NCI-H1436 treated with DMSO at 0.1 percent for 48 hours (cell line): Measurements from ENCODE around the gene ALG11.
"Not testable (repeated sequence)": the region's sequence is repeated elsewhere in the genome, so short reads cannot be mapped to it uniquely, and the experiment has no call there.

Experiments used
- DNase-seq: peaks from one replicate; lab custom pipeline; 2025; lab: John Stamatoyannopoulos, UW

The ALG11 gene, protein sequence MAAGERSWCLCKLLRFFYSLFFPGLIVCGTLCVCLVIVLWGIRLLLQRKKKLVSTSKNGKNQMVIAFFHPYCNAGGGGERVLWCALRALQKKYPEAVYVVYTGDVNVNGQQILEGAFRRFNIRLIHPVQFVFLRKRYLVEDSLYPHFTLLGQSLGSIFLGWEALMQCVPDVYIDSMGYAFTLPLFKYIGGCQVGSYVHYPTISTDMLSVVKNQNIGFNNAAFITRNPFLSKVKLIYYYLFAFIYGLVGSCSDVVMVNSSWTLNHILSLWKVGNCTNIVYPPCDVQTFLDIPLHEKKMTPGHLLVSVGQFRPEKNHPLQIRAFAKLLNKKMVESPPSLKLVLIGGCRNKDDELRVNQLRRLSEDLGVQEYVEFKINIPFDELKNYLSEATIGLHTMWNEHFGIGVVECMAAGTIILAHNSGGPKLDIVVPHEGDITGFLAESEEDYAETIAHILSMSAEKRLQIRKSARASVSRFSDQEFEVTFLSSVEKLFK

DNA sequence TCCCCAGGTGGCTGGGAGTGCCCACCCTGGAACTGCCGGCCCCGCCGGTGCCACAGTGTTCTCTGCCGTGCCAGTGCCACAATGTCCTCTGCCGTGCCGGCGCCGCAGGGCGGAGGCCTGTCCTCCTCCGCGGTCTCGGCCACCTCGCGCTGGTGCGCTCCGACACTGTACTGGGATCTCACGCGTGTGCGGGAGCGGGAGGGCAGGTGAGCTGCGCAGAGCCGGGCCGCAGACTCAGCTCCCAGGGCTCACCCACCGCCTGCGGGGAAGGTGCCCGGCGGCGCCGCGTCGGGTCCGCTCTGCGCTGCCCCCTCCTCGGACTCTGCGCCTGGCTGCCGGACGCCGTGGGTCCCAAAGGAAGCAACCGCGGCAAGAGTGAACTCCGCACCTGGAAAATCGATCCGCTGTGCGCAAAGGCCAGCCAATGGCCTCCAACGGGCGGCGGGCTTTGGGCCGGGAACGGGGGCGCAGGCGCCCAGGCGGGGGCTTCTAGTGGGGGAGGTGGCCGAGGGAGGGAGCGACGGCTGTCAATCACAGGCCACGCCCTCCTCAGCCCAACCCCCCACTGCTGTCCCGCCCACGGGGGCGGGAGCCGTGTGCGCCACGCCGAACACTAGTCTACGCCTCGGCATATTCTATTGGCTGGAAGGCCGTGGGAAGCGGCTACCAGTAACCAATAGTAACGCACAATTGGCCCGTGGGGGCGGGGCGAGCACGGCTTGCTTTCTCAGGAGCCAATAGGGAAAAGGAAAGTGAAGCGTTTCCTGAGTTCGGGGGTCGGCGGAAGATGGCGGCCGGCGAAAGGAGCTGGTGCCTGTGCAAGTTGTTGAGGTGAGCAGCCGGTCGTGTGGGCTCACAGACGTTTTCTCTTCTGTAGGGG is at the start of gene ALG11:
Gene ALG11 (plus strand): TSS at position 767 of the 880 bp plus-strand sequence. CDS start 21 bp downstream, at position 788.
- peak; percentile 75 for DNase-seq

DNA sequence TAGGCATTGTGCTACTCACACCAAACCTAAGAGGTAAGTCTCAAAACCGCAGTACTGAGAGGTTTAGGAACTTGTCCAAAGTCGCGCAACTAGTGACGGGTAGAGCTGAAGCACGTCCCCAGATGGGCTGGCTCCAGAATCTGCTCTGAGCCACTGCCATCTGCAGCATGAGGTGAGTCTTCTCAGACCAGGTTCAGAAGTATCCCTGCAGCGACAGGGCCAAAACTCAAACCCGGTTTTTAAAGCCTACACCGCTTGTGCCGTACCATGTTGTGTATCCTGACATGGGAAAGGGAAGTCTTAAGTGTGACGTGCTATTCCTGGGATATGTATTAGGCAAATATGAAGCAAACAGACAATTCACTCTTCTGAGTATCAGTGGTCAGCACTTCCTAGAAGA is 46.0 kb upstream of the ALG11 start:
- no peak for DNase-seq

DNA sequence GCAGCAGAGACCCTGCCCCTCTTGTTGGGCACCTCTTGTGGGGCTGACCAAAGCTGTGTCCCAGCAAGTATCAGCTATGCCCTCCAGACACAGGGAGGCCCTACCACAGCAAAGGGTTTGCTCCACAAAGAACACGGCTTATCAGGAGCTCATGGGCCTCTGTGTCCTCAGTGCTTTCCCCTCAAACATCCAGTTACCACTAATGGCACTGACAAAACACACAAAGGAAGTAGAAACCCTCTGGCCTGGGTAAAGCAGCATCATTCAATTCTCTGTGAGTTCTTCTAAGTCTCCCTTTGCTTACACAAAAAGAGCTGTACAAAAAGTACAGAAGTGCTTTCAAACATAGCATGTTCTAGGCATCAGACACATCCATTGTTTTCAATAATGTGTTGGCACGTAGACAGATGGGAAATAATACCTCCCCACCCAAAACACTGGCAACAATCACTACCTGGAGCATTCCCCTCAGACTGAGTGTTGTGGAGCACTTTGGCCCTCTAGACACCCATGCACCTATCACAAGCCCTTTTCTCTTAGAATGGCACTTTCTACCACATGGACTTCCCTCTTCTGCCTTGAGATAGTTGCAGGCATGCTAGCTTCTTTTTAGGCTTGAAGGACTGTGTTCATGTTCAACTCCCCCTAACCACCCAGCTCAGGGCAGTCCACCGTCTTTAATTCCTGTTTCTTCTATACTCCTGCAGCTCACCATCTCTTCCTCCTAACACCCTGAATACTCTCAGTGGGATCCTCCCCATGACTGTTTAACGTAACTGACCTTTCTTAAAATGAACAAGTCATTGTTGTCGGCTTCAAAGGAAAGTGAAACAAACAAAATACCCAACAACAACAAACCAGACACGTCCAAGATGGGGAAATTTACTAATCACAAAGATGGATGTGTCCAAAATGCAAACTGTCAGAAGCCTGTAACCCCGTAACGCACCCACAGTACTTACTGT is 44.4 kb upstream of the ALG11 start:
- DNase-seq = no peak

DNA sequence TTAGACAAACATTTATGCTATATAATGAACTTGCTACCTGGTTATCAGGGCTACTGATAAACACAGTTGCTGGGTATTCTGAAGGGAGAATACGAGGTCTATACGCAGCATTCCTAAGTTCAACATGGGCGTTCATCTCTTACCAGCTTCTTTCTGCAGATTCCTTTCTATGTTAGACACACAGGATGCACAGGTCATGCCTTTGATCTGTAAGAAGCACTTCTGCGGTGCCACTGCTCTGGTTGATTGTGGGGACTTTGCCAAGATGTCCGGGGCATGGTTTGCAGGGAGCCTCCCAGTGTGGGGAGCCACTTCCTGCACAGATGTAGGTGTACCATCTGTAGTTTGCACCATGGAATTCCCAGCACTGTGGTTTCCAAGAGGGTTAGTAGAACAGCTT is 41.8 kb upstream of the ALG11 start:
- no peak for DNase-seq

DNA sequence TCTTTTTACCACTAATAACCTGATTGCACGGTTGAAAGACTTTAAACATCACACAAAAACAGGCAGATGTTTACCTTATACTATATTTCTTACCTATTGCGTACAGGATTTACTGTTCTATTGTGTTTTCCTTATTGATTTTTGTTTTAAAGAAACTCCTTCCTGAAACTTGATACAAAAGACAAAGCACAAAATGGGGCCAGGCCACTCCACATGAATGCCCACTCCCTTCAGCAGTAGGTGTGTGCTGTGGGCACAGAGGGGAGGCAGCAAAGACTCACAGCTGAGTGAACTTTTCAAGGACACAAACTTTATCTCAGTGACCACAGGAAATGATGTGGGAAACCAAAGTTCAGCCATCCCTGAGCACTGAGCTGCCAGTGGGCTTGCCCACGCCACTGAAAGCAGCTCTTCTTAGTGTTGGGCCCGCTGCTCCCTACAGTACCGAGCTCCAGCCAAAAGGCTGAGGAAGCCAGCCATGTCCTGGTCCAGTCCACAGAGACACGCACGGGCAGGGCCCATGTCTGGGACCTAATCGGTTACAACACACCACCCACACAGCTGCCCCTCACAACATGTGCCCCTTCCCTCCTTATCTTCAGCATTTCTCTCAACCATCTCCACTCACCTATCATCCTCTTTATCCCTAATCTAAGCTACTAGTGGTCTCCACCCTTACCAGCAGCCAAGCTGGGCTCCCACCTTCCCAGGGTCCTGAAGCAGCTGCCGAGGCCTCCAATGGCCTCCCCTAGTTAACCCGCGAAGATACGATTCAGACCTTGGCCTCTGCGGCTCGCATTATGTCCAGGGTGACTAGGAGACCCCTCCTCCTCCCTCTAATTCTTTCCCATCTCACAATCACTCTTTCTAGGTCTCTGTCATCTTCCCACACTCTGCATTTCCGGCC is 40.4 kb upstream of the ALG11 start:
- DNase-seq = no peak

DNA sequence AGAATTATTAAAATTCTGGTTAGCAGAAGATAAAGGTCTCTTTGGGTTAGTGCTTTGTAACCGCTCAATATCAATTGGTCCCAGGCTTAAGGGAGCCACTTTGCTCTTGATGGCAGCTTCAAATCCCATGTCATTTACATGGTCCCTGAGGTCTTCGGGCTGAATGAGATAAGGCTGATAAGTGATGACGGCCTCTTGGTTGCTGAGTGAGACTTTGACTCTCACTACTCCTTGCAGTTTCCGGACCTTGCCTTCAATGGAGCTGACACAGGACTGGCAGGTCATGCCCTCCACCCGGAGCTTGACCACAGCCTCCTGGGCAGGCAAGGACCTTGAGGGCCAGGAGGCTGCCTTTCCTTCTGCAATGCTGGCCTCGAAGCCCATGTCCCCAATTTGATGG is 37.7 kb upstream of the ALG11 start:
- no peak for DNase-seq

DNA sequence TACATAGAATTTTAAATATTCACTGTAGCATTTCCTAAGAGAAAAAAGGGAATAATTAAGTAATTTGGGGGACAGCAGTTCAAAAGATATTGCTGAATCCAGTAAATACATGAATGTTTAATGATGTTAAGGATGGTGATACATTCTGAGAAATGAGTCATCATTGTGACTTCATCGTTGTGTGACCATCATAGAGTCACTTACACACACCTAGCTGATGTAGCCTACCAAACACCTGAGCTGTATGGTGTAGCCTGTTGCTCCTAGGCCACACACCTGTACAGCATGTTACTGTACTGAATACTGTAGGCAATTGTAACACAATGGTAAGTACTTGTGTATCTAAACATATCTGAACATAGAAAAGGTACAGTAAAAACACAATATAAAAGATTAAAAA is 35.8 kb upstream of the ALG11 start:
- DNase-seq = no peak

DNA sequence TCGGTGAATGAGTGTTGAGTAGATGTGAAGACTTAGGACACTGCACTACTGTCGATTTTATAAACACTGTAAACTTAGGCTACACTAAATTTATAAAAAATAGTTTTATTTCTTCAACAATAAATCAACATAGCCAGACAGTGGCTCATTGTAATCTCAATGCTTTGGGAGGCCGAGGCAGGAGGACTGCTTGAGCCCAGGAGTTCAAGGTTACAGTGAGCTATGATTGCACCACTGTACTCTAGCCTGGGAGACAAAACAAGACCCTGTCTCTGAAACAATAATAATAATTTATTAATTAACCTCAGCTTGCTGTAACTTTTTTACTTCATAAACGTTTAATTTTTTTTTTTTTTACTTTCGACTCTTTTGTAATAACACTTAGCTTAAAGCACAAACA is 35.3 kb upstream of the ALG11 start:
- DNase-seq = no peak

DNA sequence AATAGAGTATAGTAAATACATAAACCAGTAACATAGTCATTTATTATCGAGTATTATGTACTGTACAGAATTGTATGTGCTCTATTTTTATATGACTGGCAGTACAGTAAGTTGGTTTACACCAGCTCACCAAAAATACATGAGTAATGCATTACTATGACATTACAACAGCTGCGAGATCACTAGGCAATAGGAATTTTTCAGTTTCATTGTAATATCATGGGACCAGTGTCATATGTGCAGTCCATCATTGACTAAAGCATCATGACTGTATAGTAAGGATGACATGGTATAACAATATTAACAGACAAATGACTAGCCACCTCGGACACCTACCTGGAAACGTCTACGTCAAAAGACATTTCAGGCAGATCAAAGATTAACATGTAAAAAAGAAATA is 34.6 kb upstream of the ALG11 start:
- DNase-seq = no peak

DNA sequence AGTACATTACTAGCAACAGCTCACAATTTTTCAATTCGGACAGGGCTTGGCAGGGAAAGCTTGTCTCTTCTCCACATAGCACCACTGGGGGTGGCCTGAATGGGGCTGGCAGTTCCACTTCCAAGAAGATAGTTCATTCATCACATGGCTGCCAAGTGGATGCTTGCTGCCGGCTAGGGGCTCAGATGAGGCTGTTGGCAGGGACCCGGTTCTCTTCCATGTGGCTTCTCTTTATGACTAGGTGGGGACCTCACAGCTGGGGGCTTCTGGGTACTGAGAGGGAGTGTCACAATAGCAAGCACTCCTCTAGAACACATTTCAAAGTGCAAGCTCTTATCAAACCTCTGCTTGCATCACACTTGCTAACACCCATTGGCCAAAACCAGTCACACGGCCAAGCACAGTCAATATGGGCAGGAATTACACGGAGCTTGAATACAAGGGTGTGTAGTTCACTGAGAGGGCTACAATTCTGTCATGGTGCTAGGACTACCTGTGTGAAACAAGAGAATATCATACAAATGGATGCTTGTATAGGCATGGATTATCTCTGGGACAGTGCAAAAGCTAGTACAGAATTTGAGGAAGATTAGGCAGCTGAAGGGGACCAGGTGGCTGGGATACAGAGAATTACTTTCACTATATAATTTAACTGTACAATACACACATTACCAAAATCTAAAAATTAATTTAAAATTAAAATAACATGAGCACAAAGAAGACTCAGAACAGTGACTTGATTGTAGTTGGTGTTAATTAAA is 33.2 kb upstream of the ALG11 start:
- DNase-seq = no peak

DNA sequence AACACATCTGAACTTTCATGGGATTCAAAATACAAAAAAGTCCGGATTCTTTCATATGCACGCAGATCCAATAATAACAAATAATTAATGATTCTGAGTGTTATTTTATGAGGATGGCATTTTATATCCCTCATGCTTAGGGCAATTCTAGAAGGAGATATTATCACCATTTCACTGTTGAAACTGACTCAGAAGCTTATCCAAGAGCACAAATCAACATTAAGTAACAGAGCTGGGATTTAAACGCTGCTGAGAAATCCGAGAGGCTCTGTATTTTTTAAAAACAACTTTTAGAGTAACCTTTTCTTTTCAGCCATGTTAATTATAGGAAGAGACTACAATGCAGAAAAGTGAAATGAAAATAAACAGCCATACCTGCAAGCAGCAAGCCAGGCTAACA is 31.3 kb upstream of the ALG11 start:
- no peak for DNase-seq

DNA sequence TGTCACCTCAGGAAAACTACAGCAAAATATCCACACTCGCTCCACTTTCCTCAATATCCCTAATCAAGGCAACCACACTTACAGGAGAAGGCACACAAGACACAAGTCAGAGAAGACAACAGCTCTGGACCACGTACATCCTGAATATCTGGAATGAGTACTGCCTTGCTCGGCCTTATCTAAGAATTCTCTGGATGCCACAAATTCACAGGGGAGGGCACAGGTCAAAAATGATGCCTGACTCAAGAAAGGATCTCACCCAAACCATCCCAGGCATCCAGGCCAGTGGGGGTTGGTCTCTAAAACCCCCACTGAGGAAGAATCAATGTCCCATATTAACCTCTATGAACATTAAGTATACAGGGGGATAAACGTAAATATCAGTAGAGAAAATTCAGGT is 30.8 kb upstream of the ALG11 start:
- DNase-seq = no peak

DNA sequence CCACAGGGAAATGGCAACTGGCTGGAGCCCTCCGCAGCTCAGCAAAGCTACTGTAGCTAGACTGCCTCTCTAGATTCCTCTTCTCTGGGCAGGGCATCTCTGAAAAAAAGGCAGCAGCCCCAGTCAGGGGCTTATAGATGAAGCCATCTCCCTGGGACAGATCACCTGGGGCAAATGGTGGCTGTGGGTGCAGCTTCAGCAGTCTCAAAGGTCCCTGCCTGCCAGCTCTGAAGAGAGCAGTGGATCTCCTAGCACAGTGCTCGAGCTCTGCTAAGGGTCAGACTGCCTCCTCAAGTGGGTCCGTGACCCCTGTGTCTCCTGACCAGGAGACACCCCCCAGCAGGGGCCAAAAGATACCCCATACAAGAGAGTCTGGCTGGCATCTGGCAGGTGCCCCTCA is 28.9 kb upstream of the ALG11 start:
- DNase-seq = not testable (repeated sequence)

DNA sequence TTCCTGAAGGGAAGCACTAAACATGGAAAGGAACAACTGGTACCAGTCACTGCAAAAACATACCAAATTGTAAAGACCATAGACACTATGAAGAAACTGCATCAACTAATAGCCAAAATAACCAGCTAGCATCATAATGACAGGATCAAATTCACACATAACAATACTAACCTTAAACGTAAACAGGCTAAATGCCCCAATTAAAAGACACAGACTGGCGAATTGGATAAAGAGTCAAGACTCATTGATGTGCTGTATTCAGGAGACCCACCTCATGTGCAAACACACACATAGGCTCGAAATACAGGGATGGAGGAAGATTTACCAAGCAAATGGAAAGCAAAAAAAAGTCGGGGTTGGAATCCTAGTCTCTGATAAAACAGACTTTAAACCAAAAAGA is 27.3 kb upstream of the ALG11 start:
- not testable (repeated sequence) for DNase-seq

DNA sequence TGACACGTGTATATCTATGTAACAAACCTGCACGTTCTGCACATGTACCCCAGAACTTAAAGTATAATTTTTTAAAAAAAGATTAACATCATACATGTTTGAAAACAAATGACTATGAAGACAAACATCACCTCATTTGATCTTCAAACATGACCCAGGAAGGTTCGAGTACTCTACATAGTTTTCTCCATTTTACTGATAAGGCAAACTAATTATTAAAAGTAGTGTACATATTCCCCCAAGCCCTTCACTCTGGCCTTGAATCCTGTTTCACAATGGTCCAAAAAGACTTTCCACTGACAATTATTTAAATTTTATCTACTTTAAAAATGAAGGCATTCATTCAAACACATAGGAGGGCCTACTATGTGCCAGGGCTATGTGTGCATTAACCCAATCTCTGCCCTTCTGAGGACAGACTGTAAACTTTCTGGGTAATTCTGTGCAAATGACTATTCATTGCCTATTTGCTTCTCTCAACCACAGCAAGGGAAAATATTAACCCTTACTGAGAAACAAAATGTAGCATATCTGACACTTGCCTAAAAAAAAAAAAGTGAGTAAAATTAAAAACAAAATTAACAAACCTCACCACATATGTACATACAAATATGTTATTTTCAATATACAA is 23.1 kb upstream of the ALG11 start:
- DNase-seq = no peak

DNA sequence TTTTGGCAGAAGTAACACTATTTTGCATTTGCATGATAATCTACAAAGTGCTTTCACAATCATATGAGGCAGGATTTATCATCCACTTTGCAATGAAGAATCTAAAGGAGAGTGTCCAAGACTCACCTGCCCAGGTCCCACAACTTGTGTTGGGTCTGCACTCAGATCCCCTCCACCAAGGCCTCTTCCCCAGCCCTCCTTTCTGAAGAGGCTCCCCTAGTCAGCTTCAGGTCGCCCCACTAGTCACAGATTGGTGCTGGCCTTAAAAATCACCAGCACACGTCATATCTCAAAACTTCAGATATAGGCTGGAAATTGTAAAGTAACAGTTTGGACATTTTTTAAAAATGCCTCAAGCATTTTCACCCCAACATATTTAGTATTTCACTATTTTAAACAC is 18.5 kb upstream of the ALG11 start:
- DNase-seq = no peak

DNA sequence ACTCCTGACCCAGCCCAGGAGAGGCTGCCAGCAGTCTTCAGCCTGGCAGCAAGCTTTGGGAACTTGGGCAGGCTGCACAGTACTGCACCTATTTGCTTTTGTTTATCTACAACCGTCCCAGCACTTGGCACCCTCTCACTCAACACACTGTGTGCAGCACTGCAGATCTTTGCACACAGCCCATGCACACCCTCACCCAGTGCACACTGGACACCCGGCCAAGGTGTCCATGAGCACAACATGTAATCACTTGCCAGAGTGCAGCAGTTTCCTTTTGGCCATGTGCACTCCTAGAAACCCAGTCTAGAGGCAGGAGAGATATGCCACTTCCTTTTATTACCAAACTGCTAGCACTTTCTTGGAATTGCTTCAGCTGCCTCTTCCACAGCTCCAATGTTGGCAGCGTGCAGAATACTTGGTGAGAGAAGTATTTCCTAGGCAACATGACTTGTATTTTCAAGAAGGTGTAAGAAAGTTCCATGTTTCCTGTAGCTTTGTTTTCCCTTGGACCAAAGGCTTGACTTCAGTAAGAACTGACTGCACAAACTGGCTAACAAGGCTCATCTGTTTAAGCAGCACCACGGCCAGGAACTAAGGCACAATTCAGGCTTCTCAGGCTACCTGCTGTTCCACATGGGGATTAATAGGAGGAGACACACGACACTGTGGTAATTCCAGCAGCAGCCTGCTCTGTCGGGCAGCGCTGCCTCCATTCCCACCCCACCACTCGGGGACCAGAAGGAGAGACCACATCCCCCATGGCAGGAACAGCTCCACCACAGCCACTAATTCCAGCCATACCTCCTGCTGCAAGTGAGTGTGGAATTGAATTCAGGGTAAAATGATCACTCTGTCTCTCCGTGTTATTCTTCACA is 16.3 kb upstream of the ALG11 start:
- no peak for DNase-seq

DNA sequence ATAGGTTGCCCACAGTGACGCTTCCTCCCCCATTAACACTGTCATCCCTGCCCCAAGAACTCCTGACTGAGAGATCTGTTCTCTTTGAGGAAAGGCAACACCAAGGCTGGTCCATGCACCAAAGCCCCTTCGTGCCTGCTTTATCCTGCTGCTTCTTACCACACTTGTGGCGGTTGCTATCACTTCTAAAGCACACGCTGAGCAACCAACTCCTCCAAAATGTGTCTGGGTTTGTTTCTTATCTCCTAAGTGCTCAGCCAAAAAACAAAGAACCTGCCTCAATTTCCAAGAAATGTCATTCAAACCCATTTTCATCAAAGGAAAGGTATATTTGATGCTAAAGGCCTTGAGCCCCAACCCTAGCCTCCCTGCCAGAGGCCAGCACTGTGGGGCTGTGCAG is 15.6 kb upstream of the ALG11 start:
- no peak for DNase-seq

DNA sequence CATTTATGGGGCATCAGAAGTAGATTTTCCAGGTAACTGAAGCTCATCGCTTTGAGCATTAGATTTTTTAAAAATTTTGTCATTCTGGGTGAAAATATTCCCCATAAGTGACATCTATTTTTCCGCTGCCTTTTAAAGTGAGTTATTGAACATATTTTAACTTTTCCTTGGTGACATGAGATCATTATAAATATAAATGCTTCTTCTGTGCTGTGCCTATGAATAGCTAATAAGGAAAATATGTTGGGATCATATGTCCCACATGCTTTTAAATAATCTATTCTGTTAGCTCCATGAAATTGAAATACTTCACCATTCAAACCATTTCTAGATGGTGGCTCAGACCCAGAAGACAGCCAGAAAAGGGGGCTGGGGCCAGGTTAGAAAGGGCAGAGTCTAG is 15.0 kb upstream of the ALG11 start:
- DNase-seq = no peak
